Measurements from ENCODE around the gene BPIFB2.

DNA sequence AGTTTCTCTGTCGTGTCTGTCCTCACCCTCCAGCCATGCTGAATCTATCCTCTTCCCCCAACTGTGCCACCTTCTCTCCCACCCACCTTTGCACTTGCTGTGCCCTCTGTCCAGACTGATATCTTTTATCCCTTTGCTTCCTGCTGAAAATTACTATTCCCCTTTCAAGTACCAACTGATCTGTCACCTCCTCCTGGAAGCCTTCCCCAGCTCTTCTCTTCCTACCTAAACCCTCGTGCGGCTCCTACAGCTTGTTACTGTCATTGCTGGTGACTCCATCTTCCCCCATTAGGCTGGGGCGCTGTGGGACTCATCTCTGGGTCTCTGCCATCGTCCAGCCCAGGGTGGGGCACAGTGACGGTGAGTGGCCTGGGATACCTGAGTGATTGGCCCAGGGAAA lies 25.1 kb downstream of the BPIFB2 start:
- TF ChIP-seq POLR2A (IDR thresholded peaks at IDR 0.05) = no peak
- TF ChIP-seq, protein P1, sequence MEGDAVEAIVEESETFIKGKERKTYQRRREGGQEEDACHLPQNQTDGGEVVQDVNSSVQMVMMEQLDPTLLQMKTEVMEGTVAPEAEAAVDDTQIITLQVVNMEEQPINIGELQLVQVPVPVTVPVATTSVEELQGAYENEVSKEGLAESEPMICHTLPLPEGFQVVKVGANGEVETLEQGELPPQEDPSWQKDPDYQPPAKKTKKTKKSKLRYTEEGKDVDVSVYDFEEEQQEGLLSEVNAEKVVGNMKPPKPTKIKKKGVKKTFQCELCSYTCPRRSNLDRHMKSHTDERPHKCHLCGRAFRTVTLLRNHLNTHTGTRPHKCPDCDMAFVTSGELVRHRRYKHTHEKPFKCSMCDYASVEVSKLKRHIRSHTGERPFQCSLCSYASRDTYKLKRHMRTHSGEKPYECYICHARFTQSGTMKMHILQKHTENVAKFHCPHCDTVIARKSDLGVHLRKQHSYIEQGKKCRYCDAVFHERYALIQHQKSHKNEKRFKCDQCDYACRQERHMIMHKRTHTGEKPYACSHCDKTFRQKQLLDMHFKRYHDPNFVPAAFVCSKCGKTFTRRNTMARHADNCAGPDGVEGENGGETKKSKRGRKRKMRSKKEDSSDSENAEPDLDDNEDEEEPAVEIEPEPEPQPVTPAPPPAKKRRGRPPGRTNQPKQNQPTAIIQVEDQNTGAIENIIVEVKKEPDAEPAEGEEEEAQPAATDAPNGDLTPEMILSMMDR (IDR thresholded peaks at IDR 0.05) = no peak
- no peak for TF ChIP-seq POLR2AphosphoS5 (IDR thresholded peaks at IDR 0.05)
